Astrocyte of the cerebellum (primary cell): ENCODE measurements around the gene CGB8.
A peak's percentile ranks its signal among the peaks of the same experiment; 100 is the strongest.
"Not testable (repeated sequence)": the region's sequence is repeated elsewhere in the genome, so short reads cannot be mapped to it uniquely, and the experiment has no call there.

Experiments
- DNase-seq: peaks from one replicate; pipeline ENCODE4 v3.0.0-alpha.2; 2011; ENCODE audit warnings: low read depth
- H3K4me3 ChIP-seq: 2 replicates; pipeline ENCODE4 v1.5.1; 2011; ENCODE audit warnings: mild to moderate bottlenecking, low read depth, low read length, moderate library complexity
- CTCF ChIP-seq: IDR thresholded peaks from 2 replicates; pipeline ENCODE4 v1.5.1; 2012; ENCODE audit warnings: low read length, low read depth, moderate library complexity, mild to moderate bottlenecking; ENCODE audit errors: missing control alignments
- in situ Hi-C: cut with HindIII; loops from 2 replicates; pipeline ENCODE4 v1.10.0; 2017; ENCODE audit warnings: low sequenced_read_pairs

The CGB8 gene

GRCh38 chr19:49057636-49058234 lies 8.8 kb upstream of the CGB8 start, which contains the start of gene CGB7:
CGB7 (minus strand) TSS chr19:49057749; CDS start chr19:49055375, 2,374 bp downstream.
- DNase-seq, result no peak
- peak within 1 kb of the TSS; percentile 53 for H3K4me3 ChIP-seq
- TF ChIP-seq CTCF, result no peak
- in situ Hi-C loops, result no loop called here

GRCh38 chr19:49056902-49057596 lies 8.1 kb upstream of the CGB8 start:
- in situ Hi-C loops, DNase-seq: not testable (repeated sequence)
- peak overlapping the region; percentile 53 for H3K4me3 ChIP-seq

- TF ChIP-seq CTCF, result peak; percentile 30
- DNase-seq, result no peak
- in situ Hi-C loops, result no loop called here
- peak overlapping the region; percentile 53 for H3K4me3 ChIP-seq
Observed at GRCh38 chr19:49056101-49056901, 7.4 kb upstream of the CGB8 start.

- DNase-seq, in situ Hi-C loops, H3K4me3 ChIP-seq: not testable (repeated sequence)
Observed at GRCh38 chr19:49050376-49051033, 1.6 kb upstream of the CGB8 start.

- DNase-seq, in situ Hi-C loops, H3K4me3 ChIP-seq: not testable (repeated sequence)
Observed at GRCh38 chr19:49049834-49050233, 923 bp upstream of the CGB8 start.

GRCh38 chr19:49043548-49043947 lies 5.4 kb downstream of the CGB8 start, which contains the start of gene CGB5:
CGB5 (plus strand) TSS chr19:49043848; CDS start chr19:49044210, 362 bp downstream.
- in situ Hi-C loops, H3K4me3 ChIP-seq, DNase-seq: not testable (repeated sequence)

GRCh38 chr19:49042666-49043065 lies 6.2 kb downstream of the CGB8 start:
- H3K4me3 ChIP-seq, in situ Hi-C loops, DNase-seq: not testable (repeated sequence)

- in situ Hi-C loops, result no loop called here
- no peak overlapping the region for H3K4me3 ChIP-seq
- DNase-seq, result no peak
- no peak for TF ChIP-seq CTCF
Observed at GRCh38 chr19:49042177-49042576, 6.7 kb downstream of the CGB8 start.

- in situ Hi-C loops, DNase-seq, H3K4me3 ChIP-seq: not testable (repeated sequence)
Observed at GRCh38 chr19:49039736-49040135, 9.2 kb downstream of the CGB8 start.

GRCh38 chr19:49038557-49039276 lies 10.2 kb downstream of the CGB8 start:
- H3K4me3 ChIP-seq, DNase-seq, in situ Hi-C loops: not testable (repeated sequence)

- in situ Hi-C loops, DNase-seq, H3K4me3 ChIP-seq: not testable (repeated sequence)
Observed at GRCh38 chr19:49038111-49038510, 10.8 kb downstream of the CGB8 start.
